RWPE2 (cell line): Measurements from ENCODE around the gene MBNL1.
"Not testable (repeated sequence)": the region's sequence is repeated elsewhere in the genome, so short reads cannot be mapped to it uniquely, and the experiment has no call there.

Experiments used
- ATAC-seq: fragments of 200-7000 bp; cut with Tn5 transposase; 3 replicates; pipeline ENCODE4 v1.9.1; 2021; ENCODE audit warnings: low read depth
- DNase-seq: peaks from one replicate; pipeline ENCODE4 v3.0.0-alpha.2; 2020; ENCODE audit warnings: low spot score
- H3K27ac ChIP-seq: fragments of 450-650 bp; 2 replicates; pipeline ENCODE4 v1.5.1; 2017; ENCODE audit warnings: mild to moderate bottlenecking; ENCODE audit not compliant: poor library complexity, severe bottlenecking
- H3K27me3 ChIP-seq: fragments of 250-450 bp; sonication (Bioruptor Pico); 2 replicates; pipeline ENCODE4 v1.5.1; 2021; ENCODE audit warnings: mild to moderate bottlenecking, moderate library complexity; ENCODE audit not compliant: insufficient read depth, poor library complexity, severe bottlenecking
- H3K36me3 ChIP-seq: fragments of 250-450 bp; sonication (Bioruptor Pico); 2 replicates; pipeline ENCODE4 v1.5.1; 2020; ENCODE audit warnings: low read depth, mild to moderate bottlenecking, moderate library complexity
- H3K4me1 ChIP-seq: fragments of 250-450 bp; sonication (Bioruptor Pico); 2 replicates; pipeline ENCODE4 v1.5.1; 2021; ENCODE audit warnings: mild to moderate bottlenecking, moderate library complexity; ENCODE audit not compliant: insufficient read depth, poor library complexity, severe bottlenecking
- H3K4me3 ChIP-seq: fragments of 250-450 bp; sonication (Bioruptor Pico); 2 replicates; pipeline ENCODE4 v1.5.1; 2021; ENCODE audit warnings: mild to moderate bottlenecking, moderate library complexity; ENCODE audit not compliant: severe bottlenecking
- H3K9me3 ChIP-seq: fragments of 250-450 bp; sonication (Bioruptor Pico); 2 replicates; pipeline ENCODE4 v1.5.1; 2021; ENCODE audit warnings: mild to moderate bottlenecking, moderate library complexity; ENCODE audit not compliant: severe bottlenecking
- TF ChIP-seq, protein P1 (sequence below): fragments of 450-650 bp; IDR thresholded peaks from one replicate; pipeline ENCODE4 v1.5.1; 2017; ENCODE audit warnings: mild to moderate bottlenecking, moderate library complexity; ENCODE audit not compliant: poor library complexity, severe bottlenecking

MBNL1 gene

DNA sequence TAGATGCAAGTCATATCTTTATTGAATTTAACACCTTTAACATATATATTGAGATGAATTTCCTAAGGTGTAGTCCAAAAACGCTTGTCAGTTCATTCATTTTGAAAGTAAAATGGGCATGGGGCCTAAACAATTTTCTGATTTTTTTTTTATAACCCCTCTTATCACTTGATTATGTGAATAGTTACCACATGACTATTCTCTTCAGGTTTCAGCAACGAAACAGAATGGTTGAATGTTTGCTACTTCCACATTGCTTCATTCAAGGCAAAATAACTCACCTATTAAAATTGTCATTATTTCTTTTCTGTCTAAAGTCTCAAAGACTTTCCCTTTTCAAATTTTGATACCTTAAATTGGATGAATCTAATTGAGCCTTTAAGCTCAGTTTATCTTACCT lies 96.4 kb downstream of the MBNL1 start:
- H3K4me1 ChIP-seq: peaks cover 18% of the 10 kb centered on the region
- DNase-seq (no peak), ATAC-seq (no peak)
- H3K4me3 ChIP-seq: no peak overlapping the region
- H3K27ac ChIP-seq: no peak overlapping the region
- TF ChIP-seq, protein P1, sequence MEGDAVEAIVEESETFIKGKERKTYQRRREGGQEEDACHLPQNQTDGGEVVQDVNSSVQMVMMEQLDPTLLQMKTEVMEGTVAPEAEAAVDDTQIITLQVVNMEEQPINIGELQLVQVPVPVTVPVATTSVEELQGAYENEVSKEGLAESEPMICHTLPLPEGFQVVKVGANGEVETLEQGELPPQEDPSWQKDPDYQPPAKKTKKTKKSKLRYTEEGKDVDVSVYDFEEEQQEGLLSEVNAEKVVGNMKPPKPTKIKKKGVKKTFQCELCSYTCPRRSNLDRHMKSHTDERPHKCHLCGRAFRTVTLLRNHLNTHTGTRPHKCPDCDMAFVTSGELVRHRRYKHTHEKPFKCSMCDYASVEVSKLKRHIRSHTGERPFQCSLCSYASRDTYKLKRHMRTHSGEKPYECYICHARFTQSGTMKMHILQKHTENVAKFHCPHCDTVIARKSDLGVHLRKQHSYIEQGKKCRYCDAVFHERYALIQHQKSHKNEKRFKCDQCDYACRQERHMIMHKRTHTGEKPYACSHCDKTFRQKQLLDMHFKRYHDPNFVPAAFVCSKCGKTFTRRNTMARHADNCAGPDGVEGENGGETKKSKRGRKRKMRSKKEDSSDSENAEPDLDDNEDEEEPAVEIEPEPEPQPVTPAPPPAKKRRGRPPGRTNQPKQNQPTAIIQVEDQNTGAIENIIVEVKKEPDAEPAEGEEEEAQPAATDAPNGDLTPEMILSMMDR: no peak
- H3K36me3 ChIP-seq: no peaks in the 10 kb centered on the region
- no peaks in the 10 kb centered on the region for H3K27me3 ChIP-seq
- no peaks in the 10 kb centered on the region for H3K9me3 ChIP-seq

DNA sequence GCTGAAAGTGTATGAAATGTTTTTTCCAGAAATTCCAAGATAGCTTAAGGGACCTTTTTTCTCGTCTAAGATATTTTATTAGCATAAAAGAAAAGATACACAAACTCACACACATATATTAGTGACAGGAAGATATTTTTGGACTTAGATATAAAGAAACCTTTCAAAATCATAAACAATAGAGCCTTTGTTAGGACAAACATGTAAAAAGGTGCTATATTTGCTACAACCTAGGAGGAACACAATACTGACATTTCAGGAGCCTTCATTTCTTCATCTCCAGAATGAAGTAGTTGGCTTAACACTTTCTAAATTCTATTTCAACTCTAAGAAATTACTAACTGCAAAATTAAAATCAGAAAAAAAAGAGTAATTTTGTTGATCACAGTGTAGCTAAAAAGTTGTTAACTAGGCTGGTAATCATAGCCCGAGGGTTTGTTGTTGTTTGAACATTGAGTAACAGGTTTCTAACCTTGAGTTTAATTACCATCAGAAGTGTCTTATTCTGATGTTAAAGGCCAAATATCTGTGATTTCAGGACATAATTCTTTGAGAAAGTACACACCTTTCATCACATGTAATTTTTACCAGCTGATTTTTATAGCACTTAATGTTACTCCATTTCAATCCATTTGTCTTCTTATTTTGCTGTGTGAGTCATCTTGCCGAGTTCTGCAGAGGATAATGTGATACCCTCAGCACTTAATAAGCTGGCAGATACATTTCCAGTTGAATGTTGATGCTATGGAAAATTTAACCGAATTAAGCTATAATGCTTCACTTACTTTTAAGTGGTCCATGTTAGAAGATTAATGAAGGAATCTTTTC lies 97.3 kb downstream of the MBNL1 start:
- Histone ChIP-seq H3K27me3 (no peaks in the 10 kb centered on the region), H3K9me3 (no peaks in the 10 kb centered on the region), H3K36me3 (no peaks in the 10 kb centered on the region), H3K4me1 (peaks cover 17% of the 10 kb centered on the region), H3K27ac (peak overlapping the region; percentile 19), H3K4me3 (no peak overlapping the region)
- no peak for DNase-seq
- TF ChIP-seq, protein P1: no peak
- peak; percentile 78 for ATAC-seq

DNA sequence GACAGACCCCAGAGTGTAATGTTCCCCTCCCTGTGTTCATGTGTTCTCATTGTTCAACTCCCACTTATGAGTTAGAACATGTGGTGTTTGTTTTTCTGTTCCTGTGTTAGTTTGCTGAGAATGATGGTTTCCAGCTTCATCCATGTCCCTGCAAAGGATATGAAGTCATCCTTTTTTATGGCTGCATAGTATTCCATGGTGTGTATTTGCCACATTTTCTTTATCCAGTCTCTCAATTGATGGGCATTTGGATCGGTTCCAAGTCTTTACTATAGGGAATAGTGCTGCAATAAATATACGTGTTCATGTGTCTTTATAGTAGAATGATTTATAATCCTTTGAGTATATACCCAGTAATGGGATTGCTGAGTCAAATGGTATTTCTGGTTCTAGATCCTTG lies 98.5 kb downstream of the MBNL1 start:
- not testable (repeated sequence) for DNase-seq, H3K9me3 ChIP-seq, H3K36me3 ChIP-seq, H3K27ac ChIP-seq, H3K4me3 ChIP-seq, ATAC-seq, H3K27me3 ChIP-seq
- peaks cover 17% of the 10 kb centered on the region for H3K4me1 ChIP-seq

DNA sequence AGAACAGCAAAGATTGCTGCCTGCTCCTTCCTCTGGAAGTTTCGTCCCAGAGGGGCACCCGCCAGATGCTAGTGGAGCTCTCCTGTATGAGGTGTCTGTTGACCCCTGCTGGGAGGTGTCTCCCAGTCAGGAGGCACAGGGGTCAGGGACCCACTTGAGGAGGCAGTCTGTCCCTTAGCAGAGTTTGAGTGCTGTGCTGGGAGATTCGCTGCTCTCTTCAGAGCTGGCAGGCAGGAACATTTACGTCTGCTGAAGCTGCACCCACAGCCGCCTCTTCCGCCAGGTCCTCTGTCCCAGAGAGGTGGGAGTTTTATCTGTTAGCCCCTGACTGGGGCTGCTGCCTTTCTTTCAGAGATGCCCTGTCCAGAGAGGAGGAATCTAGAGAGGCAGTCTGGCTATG lies 103.9 kb downstream of the MBNL1 start:
- H3K9me3 ChIP-seq, H3K36me3 ChIP-seq, H3K27me3 ChIP-seq, ATAC-seq, H3K4me1 ChIP-seq, DNase-seq, H3K27ac ChIP-seq, H3K4me3 ChIP-seq: not testable (repeated sequence)

DNA sequence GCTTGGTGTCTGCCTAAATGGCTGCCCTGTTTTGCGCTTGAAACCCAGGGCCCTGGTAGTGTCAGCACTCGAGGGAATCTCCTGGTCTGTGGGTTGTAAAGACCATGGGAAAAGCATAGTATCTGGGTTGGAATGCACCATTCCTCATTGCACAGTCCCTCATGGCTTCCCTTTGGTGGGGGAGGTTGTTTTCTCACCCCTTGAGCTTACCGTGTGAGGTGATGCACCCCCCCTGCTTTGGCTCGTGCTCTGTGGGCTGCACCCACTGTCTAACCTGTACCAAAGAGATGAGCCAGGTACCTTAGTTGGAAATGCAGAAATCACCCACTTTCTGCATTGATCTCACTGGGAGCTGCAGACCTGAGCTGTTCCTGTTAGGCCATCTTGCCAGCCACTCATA lies 104.7 kb downstream of the MBNL1 start:
- Histone ChIP-seq H3K27ac (no peak overlapping the region), H3K9me3 (no peaks in the 10 kb centered on the region), H3K27me3 (no peaks in the 10 kb centered on the region), H3K4me1 (peaks cover 8% of the 10 kb centered on the region), H3K36me3 (no peaks in the 10 kb centered on the region; the same call in 1 of the 2 replicates), H3K4me3 (no peak overlapping the region)
- TF ChIP-seq, protein P1: no peak
- DNase-seq (no peak), ATAC-seq (no peak)
